H1 (cell line): ENCODE results near the gene GRID1. TPM values are rescaled to one million over a fixed set of nuclear protein-coding genes. Genes with fewer than 3 reads are reported as not detected.

Experiments used
- CTCF ChIA-PET: fragments of 300-600 bp; sonication (Branson Sonifier 250); formaldehyde crosslinking; loops from one replicate; lab custom pipeline; 2021; ENCODE audit not compliant: partially characterized antibody; lab: Charles Lee
- POLR2A ChIA-PET: fragments of 300-600 bp; sonication (Branson Sonifier 250); formaldehyde crosslinking; loops from one replicate; lab custom pipeline; 2021; ENCODE audit warnings: inconsistent platforms; ENCODE audit not compliant: partially characterized antibody; lab: Charles Lee
- DNase-seq, 2 experiments: peaks; one replicate each; pipeline versions ENCODE4 v3.0.0 to v3.0.0-alpha.2; 2010 to 2022; ENCODE audit warnings: low spot score in 2 of 2, low read depth in 1 of 2, mixed read lengths in 1 of 2
- FAIRE-seq: peaks from 2 replicates; lab custom pipeline; 2011; peaks lifted over from hg19 to GRCh38; lab: Jason Lieb, UNC
- H2AFZ ChIP-seq: 2 replicates; pipeline ENCODE4 v1.8.1; 2012; ENCODE audit warnings: low read length, inconsistent platforms
- H2AK5ac ChIP-seq: 2 replicates; pipeline ENCODE4 v1.6.1; 2013; ENCODE audit warnings: low read depth, low read length
- H2BK120ac ChIP-seq: replicated peaks from 2 replicates; pipeline ENCODE3; 2013; ENCODE audit warnings: low read depth, low read length, inconsistent platforms
- H2BK12ac ChIP-seq: 2 replicates; pipeline ENCODE4 v1.6.1; 2013; ENCODE audit warnings: low read depth, low read length
- H2BK15ac ChIP-seq: 2 replicates; pipeline ENCODE4 v1.6.1; 2013; ENCODE audit warnings: low read length
- H2BK20ac ChIP-seq: 2 replicates; pipeline ENCODE4 v1.6.1; 2013; ENCODE audit warnings: low read length
- H2BK5ac ChIP-seq: 2 replicates; pipeline ENCODE4 v1.6.1; 2013; ENCODE audit warnings: low read depth, low read length
- H3K14ac ChIP-seq: 2 replicates; pipeline ENCODE4 v1.6.1; 2013; ENCODE audit warnings: inconsistent platforms; ENCODE audit not compliant: insufficient read length
- H3K18ac ChIP-seq: 2 replicates; pipeline ENCODE4 v1.6.1; 2013; ENCODE audit warnings: low read length; ENCODE audit errors: extremely low read depth
- H3K23ac ChIP-seq: 2 replicates; pipeline ENCODE4 v1.6.1; 2013; ENCODE audit warnings: inconsistent platforms; ENCODE audit not compliant: insufficient read length
- H3K23me2 ChIP-seq: 2 replicates; pipeline ENCODE4 v1.6.1; 2013; ENCODE audit warnings: low read depth, low read length
- H3K27ac ChIP-seq: 2 replicates; pipeline ENCODE4 v1.6.1; 2011; ENCODE audit warnings: low read depth, low read length, inconsistent platforms
- H3K27me3 ChIP-seq, 4 experiments: replicated peaks in 1 of 4; 1 replicate in 1 of 4; 2 replicates in 3 of 4; pipeline versions ENCODE4 v1.6.1 to v1.8.1; 2011 to 2013; ENCODE audit warnings: low read length in 3 of 4, mild to moderate bottlenecking in 3 of 4, inconsistent platforms in 2 of 4, mixed read lengths in 2 of 4, moderate library complexity in 1 of 4; ENCODE audit not compliant: control insufficient read depth in 3 of 4, insufficient read depth in 3 of 4; ENCODE audit errors: extremely low read depth in 1 of 4
- H3K36me3 ChIP-seq, 4 experiments: 2 replicates each; pipeline versions ENCODE4 v1.6.1 to v1.8.1; 2011 to 2013; ENCODE audit warnings: mild to moderate bottlenecking in 4 of 4, low read length in 3 of 4, moderate library complexity in 2 of 4, control low read depth in 1 of 4, inconsistent platforms in 1 of 4; ENCODE audit not compliant: insufficient read depth in 4 of 4, control insufficient read depth in 2 of 4
- H3K4ac ChIP-seq: replicated peaks from 2 replicates; pipeline ENCODE3; 2013; ENCODE audit warnings: low read length, low read depth, mixed read lengths, inconsistent platforms; ENCODE audit not compliant: insufficient read length
- H3K4me1 ChIP-seq, 4 experiments: replicated peaks in 1 of 4; 1 replicate in 1 of 4; 2 replicates in 3 of 4; pipeline versions ENCODE4 v1.6.1 to v1.8.1; 2011 to 2013; ENCODE audit warnings: low read length in 3 of 4, inconsistent platforms in 2 of 4, mixed read lengths in 1 of 4; ENCODE audit not compliant: insufficient read depth in 4 of 4, control insufficient read depth in 3 of 4
- H3K4me2 ChIP-seq, 2 experiments: 2 replicates each; pipeline versions ENCODE4 v1.6.1 to v1.8.1; 2011 to 2013; ENCODE audit warnings: low read depth in 2 of 2, low read length in 2 of 2, control low read depth in 1 of 2, inconsistent platforms in 1 of 2, mild to moderate bottlenecking in 1 of 2; ENCODE audit not compliant: insufficient read depth in 1 of 2
- H3K4me3 ChIP-seq, 4 experiments: fragments of 200-600, 300-600 bp in 1 of 4; sonication (generic), shearing (Covaris generic), sonication (Bioruptor Twin) in 1 of 4; 2 replicates each; pipeline versions ENCODE4 v1.5.1 to v1.8.1; 2011 to 2016; ENCODE audit warnings: low read length in 4 of 4, low read depth in 3 of 4, control low read depth in 2 of 4, inconsistent platforms in 2 of 4, mild to moderate bottlenecking in 2 of 4, mixed read lengths in 1 of 4, moderate library complexity in 1 of 4; ENCODE audit not compliant: insufficient read depth in 2 of 4; ENCODE audit errors: extremely low read depth in 1 of 4
- H3K56ac ChIP-seq: replicated peaks from 2 replicates; pipeline ENCODE3; 2013; ENCODE audit warnings: low read depth, mild to moderate bottlenecking, mixed read lengths, low read length, inconsistent platforms; ENCODE audit not compliant: insufficient read length
- H3K79me1 ChIP-seq: 2 replicates; pipeline ENCODE4 v1.6.1; 2013; ENCODE audit warnings: low read depth, low read length, control low read depth
- H3K79me2 ChIP-seq, 2 experiments: 2 replicates each; pipeline versions ENCODE4 v1.6.1 to v1.8.1; 2012 to 2013; ENCODE audit warnings: low read length in 2 of 2, mild to moderate bottlenecking in 2 of 2, inconsistent platforms in 1 of 2; ENCODE audit not compliant: insufficient read depth in 2 of 2, control insufficient read depth in 1 of 2
- H3K9ac ChIP-seq, 4 experiments: replicated peaks in 1 of 4; 1 replicate in 1 of 4; 2 replicates in 3 of 4; pipeline versions ENCODE4 v1.6.1 to v1.8.1; 2011 to 2013; ENCODE audit warnings: low read depth in 3 of 4, low read length in 3 of 4, control low read depth in 2 of 4, mild to moderate bottlenecking in 2 of 4, moderate library complexity in 2 of 4, inconsistent platforms in 1 of 4; ENCODE audit errors: extremely low read depth in 1 of 4
- H3K9me3 ChIP-seq, 2 experiments: 2 replicates each; pipeline versions ENCODE4 v1.6.1 to v1.8.1; 2012 to 2013; ENCODE audit warnings: mild to moderate bottlenecking in 2 of 2, moderate library complexity in 2 of 2, control low read depth in 1 of 2, inconsistent platforms in 1 of 2, low read depth in 1 of 2, low read length in 1 of 2, mixed read lengths in 1 of 2; ENCODE audit not compliant: insufficient read depth in 2 of 2
- H4K20me1 ChIP-seq, 2 experiments: replicated peaks in 1 of 2; 2 replicates each; pipeline versions ENCODE3 to v1.8.1; 2011 to 2013; ENCODE audit warnings: inconsistent platforms in 2 of 2, low read length in 2 of 2, mild to moderate bottlenecking in 1 of 2; ENCODE audit not compliant: insufficient read depth in 2 of 2, control insufficient read depth in 1 of 2
- H4K5ac ChIP-seq: 2 replicates; pipeline ENCODE4 v1.6.1; 2013; ENCODE audit warnings: low read length, low read depth, mixed read lengths, inconsistent platforms; ENCODE audit not compliant: insufficient read length
- H4K8ac ChIP-seq: 2 replicates; pipeline ENCODE4 v1.8.0; 2013; ENCODE audit warnings: mild to moderate bottlenecking, moderate library complexity, low read length, inconsistent platforms; ENCODE audit not compliant: insufficient read depth; ENCODE audit errors: extremely low read depth
- H4K91ac ChIP-seq: replicated peaks from 2 replicates; pipeline ENCODE3; 2013; ENCODE audit warnings: low read length, mixed read lengths, inconsistent platforms; ENCODE audit not compliant: insufficient read length
- ASH2L ChIP-seq: fragments of 200-600, 300-600 bp; sonication (generic); IDR thresholded peaks from one replicate; pipeline ENCODE4 v1.7.1; 2017; ENCODE audit warnings: low read length
- BACH1 ChIP-seq: IDR thresholded peaks from 2 replicates; pipeline ENCODE4 v1.6.1; 2012; ENCODE audit warnings: low read length, improper control_type of control experiment
- BCL11A ChIP-seq, 2 experiments: IDR thresholded peaks; one replicate each; pipeline ENCODE4 v1.6.1; 2011; ENCODE audit warnings: low read depth in 2 of 2, low read length in 2 of 2, mild to moderate bottlenecking in 2 of 2
- CEBPB ChIP-seq: IDR thresholded peaks from 2 replicates; pipeline ENCODE4 v1.6.1; 2012; ENCODE audit warnings: low read depth, low read length
- CREB1 ChIP-seq: IDR thresholded peaks from 2 replicates; pipeline ENCODE4 v1.6.1; 2012; ENCODE audit warnings: inconsistent platforms
- EZH2 ChIP-seq: fragments of 200-600 bp; sonication (generic); IDR thresholded peaks from 2 replicates; pipeline ENCODE4 v1.7.1; 2012; ENCODE audit warnings: low read depth, mild to moderate bottlenecking, moderate library complexity, low read length, inconsistent platforms; ENCODE audit not compliant: severe bottlenecking
- JUN ChIP-seq: IDR thresholded peaks from 2 replicates; pipeline ENCODE4 v1.6.1; 2011; ENCODE audit warnings: low read depth, mild to moderate bottlenecking, improper control_type of control experiment, low read length
- MAFK ChIP-seq: IDR thresholded peaks from 2 replicates; pipeline ENCODE4 v1.6.1; 2012; ENCODE audit warnings: low read depth, mild to moderate bottlenecking, improper control_type of control experiment, low read length
- POLR2AphosphoS5 ChIP-seq: IDR thresholded peaks from 2 replicates; pipeline ENCODE4 v1.6.1; 2011; ENCODE audit warnings: low read depth, low read length
- RAD21 ChIP-seq, 2 experiments: IDR thresholded peaks in 1 of 2; conservative IDR thresholded peaks in 1 of 2; 2 replicates each; pipeline ENCODE4 v1.6.1; 2011; ENCODE audit warnings: low read depth in 2 of 2, low read length in 2 of 2, improper control_type of control experiment in 1 of 2, inconsistent platforms in 1 of 2, mild to moderate bottlenecking in 1 of 2, moderate library complexity in 1 of 2
- RFX5 ChIP-seq: IDR thresholded peaks from 2 replicates; pipeline ENCODE4 v1.6.1; 2011; ENCODE audit warnings: low read depth, low read length, improper control_type of control experiment, borderline replicate concordance
- SIRT6 ChIP-seq: IDR thresholded peaks from one replicate; pipeline ENCODE4 v1.7.1; 2012; ENCODE audit warnings: low read length, inconsistent platforms
- TAF7 ChIP-seq: optimal IDR thresholded peaks from 2 replicates; pipeline ENCODE3; 2011; ENCODE audit warnings: low read depth, mild to moderate bottlenecking, inconsistent platforms, low read length, moderate library complexity, borderline replicate concordance
- YY1 ChIP-seq: IDR thresholded peaks from 2 replicates; pipeline ENCODE4 v1.6.1; 2011; ENCODE audit warnings: low read depth, mild to moderate bottlenecking, low read length
- WGBS, 2 experiments: shearing (Covaris generic) in 1 of 2; methylation state at CpG; one replicate each; pipeline versions ENCODE4 v1.1.6 to v1.1.7; 2013 to 2015; ENCODE audit warnings: low lambda C conversion rate in 2 of 2, mixed read lengths in 2 of 2, inconsistent platforms in 1 of 2, low coverage in 1 of 2, missing lambda C conversion rate in 1 of 2; ENCODE audit not compliant: insufficient replicate concordance in 2 of 2, insufficient coverage in 1 of 2, insufficient read length in 1 of 2; ENCODE audit errors: extremely low coverage in 1 of 2, missing lambda C conversion rate in 1 of 2; 5-methylcytosine and 5-hydroxymethylcytosine counted together
- polyA plus RNA-seq, 7 experiments: library from polyadenylated mRNA; depleted of rRNA in 3 of 7; stranded (reverse) in 5 of 7; unstranded in 2 of 7; fragments of >200 nt in 5 of 7; fragments of 200-250 nt in 2 of 7; gene quantifications; 1 replicate in 5 of 7; 2 replicates in 1 of 7; 4 replicates in 1 of 7; pipeline versions ENCODE4 v1.2.1 to v1.2.3, GENCODE V29; 2011 to 2013; ENCODE audit warnings: missing spikeins in 2 of 7, mixed read lengths in 2 of 7
- total RNA-seq: library from RNA; stranded (reverse); fragmentation: NEBNext Ultra II Directional; extraction: Animal tissue kit (Norgen Biotek cat#: 25700); gene quantifications from 2 replicates; pipeline ENCODE4 v1.2.1, GENCODE V29; 2021
- TF ChIP-seq, protein P1 (sequence below): IDR thresholded peaks from 2 replicates; pipeline ENCODE4 v1.6.1; 2012; ENCODE audit warnings: inconsistent platforms

GRID1 gene
- total and polyA plus RNA-seq, 2 of the 8 experiments (the other 6 are each of a cell fraction or from before 2014, with no cell fraction given): 0.22 to 0.30 TPM

DNA sequence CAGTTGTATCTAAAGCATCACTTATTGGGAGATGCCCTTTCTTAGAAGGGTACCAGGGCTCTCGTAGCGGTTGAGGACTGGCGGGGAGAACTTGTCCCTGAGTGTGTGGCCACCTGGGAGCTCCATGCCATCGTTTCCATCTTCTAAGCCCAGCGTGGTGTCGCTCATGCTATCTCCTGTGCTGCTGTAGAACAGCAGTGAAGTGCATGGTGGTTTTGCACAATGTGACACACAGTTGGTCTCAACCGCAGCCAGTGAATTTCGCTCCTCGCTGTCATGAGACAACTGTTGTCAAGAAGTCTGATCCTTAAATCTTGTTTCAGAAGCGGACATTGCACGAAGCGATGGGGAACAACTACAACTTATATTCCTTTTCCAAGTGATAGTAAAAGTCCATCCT, 283.4 kb downstream of the GRID1 start:
- no peak for DNase-seq
- Histone ChIP-seq H3K4me1 (peaks cover 0 to 8% (median 5%) of the 10 kb centered on the region in 4 experiments; a peak in 4 of 7 replicates), H3K79me1 (no peaks in the 10 kb centered on the region), H3K56ac (no peak overlapping the region), H2BK15ac (no peak overlapping the region), H2AK5ac (no peak overlapping the region), H4K91ac (no peak overlapping the region), H3K27me3 (no peaks in the 10 kb centered on the region), H3K36me3 (no peaks in the 10 kb centered on the region), H3K14ac (no peak overlapping the region), H3K23ac (no peak overlapping the region), H3K27ac (no peak overlapping the region), H3K4me3 (no peak overlapping the region), H2BK12ac (no peak overlapping the region), H2AFZ (no peak overlapping the region), H2BK120ac (no peak overlapping the region), H3K23me2 (peaks cover 6% of the 10 kb centered on the region; the same call in 1 of the 2 replicates), H3K9me3 (no peaks in the 10 kb centered on the region), H3K4ac (no peak overlapping the region), H3K79me2 (no peaks in the 10 kb centered on the region), H2BK20ac (no peak overlapping the region), H3K18ac (no peak overlapping the region), H4K20me1 (no peaks in the 10 kb centered on the region), H3K4me2 (no peak overlapping the region), H4K5ac (no peak overlapping the region), H3K9ac (no peak overlapping the region), H4K8ac (no peak overlapping the region), H2BK5ac (no peak overlapping the region)
- POLR2A ChIA-PET: no interaction called here
- FAIRE-seq: no peak
- WGBS, 2 experiments: 84% methylated on average over 12 of the region's 12 CpGs; no CpG with 5 or more reads in 1 of the 2 experiments
- CTCF ChIA-PET: interaction anchor here (0.5 to 1.5 kb wide), 3 partner anchors 28 to 211 kb away, joined by 3 read pairs; no protein-coding TSS in a partner anchor
- TF ChIP-seq RAD21 (IDR thresholded peaks at IDR 0.05 in 1 of 2, conservative IDR thresholded peaks at IDR 0.05 in 1 of 2; ENCODE audit: low read depth in 2 of 2, low read length in 2 of 2): no peak
- no peak for TF ChIP-seq JUN
- TF ChIP-seq TAF7: no peak
- no peak for TF ChIP-seq CEBPB
- no peak for TF ChIP-seq RFX5
- TF ChIP-seq BCL11A (IDR thresholded peaks at IDR 0.05; ENCODE audit: low read depth in 2 of 2, low read length in 2 of 2): no peak
- no peak for TF ChIP-seq CREB1
- no peak for TF ChIP-seq YY1
- TF ChIP-seq MAFK: no peak
- TF ChIP-seq SIRT6: no peak
- TF ChIP-seq BACH1: no peak
- TF ChIP-seq, protein P1, sequence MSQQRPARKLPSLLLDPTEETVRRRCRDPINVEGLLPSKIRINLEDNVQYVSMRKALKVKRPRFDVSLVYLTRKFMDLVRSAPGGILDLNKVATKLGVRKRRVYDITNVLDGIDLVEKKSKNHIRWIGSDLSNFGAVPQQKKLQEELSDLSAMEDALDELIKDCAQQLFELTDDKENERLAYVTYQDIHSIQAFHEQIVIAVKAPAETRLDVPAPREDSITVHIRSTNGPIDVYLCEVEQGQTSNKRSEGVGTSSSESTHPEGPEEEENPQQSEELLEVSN: no peak
- TF ChIP-seq EZH2: no peak
- TF ChIP-seq POLR2AphosphoS5: no peak
- TF ChIP-seq ASH2L: no peak
